Measurements from ENCODE around the gene RGSL1.
A peak's percentile ranks its signal among the peaks of the same experiment; 100 is the strongest.

RGSL1 gene

GRCh38 chr1:182603646-182604174, 153.8 kb downstream of the RGSL1 start:
- DNase-seq, result peak in 1 of 2 donors; percentile 26
- Mint-ChIP-seq H3K27me3 (peaks cover 10% of the 10 kb centered on the region), H3K4me3 (no peak overlapping the region), H3K27ac (peak overlapping the region; percentile 88 to 97), H3K4me1 (peaks cover 29% of the 10 kb centered on the region), H3K9me3 (no peaks in the 10 kb centered on the region)
- peak; percentile 10 for ATAC-seq

GRCh38 chr1:182604175-182605164, 154.5 kb downstream of the RGSL1 start, which contains the start of gene RGS16:
Gene RGS16 (minus strand): TSS chr1:182604389. CDS start chr1:182604259, 130 bp downstream.
- Mint-ChIP-seq H3K4me3 (peak within 1 kb of the TSS in 1 of 2 donors; percentile 45), H3K9me3 (no peaks in the 10 kb centered on the region), H3K27me3 (peaks cover 17% of the 10 kb centered on the region), H3K4me1 (peaks cover 36% of the 10 kb centered on the region), H3K27ac (peak within 1 kb of the TSS; percentile 88 to 97)
- ATAC-seq (peak; percentile 91), DNase-seq (peak; percentile 95 to 96)

- peaks cover 46% of the 10 kb centered on the region for H3K27me3 Mint-ChIP-seq
- H3K4me1 Mint-ChIP-seq, result peaks cover 67% of the 10 kb centered on the region
- H3K4me3 Mint-ChIP-seq, result peak overlapping the region in 1 of 2 donors; percentile 57
- H3K9me3 Mint-ChIP-seq, result no peaks in the 10 kb centered on the region
- no peak overlapping the region for H3K27ac Mint-ChIP-seq
- ATAC-seq (no peak), DNase-seq (no peak)
Observed at GRCh38 chr1:182607566-182607965, 157.6 kb downstream of the RGSL1 start.

- DNase-seq (no peak), ATAC-seq (no peak)
- no peaks in the 10 kb centered on the region for H3K9me3 Mint-ChIP-seq
- peaks cover 53% of the 10 kb centered on the region for H3K27me3 Mint-ChIP-seq
- H3K4me1 Mint-ChIP-seq, result peaks cover 74% of the 10 kb centered on the region
- no peak overlapping the region for H3K27ac Mint-ChIP-seq
- peak overlapping the region in 1 of 2 donors; percentile 7 for H3K4me3 Mint-ChIP-seq
Observed at GRCh38 chr1:182608236-182608635, 158.3 kb downstream of the RGSL1 start.

GRCh38 chr1:182608845-182609610, 159.1 kb downstream of the RGSL1 start:
- H3K4me1 Mint-ChIP-seq, result peaks cover 81% of the 10 kb centered on the region

More at GRCh38 chr1:182608845-182609610, 159.1 kb downstream of the RGSL1 start:
- Mint-ChIP-seq H3K9me3 (no peaks in the 10 kb centered on the region), H3K27me3 (peaks cover 61% of the 10 kb centered on the region), H3K27ac (peak overlapping the region in 1 of 2 donors; percentile 64), H3K4me3 (peak overlapping the region in 1 of 2 donors; percentile 68)
- ATAC-seq, result no peak
- DNase-seq, result no peak
